GM21515 (cell line): Measurements from ENCODE around the gene GLRA3.
"Not testable (repeated sequence)": the region's sequence is repeated elsewhere in the genome, so short reads cannot be mapped to it uniquely, and the experiment has no call there.

ENCODE experiments used
- ATAC-seq: cut with Tn5 transposase; IDR thresholded peaks from one replicate; pipeline ENCODE4 v1.9.1; 2021; ENCODE audit not compliant: unreplicated experiment

Gene GLRA3

DNA sequence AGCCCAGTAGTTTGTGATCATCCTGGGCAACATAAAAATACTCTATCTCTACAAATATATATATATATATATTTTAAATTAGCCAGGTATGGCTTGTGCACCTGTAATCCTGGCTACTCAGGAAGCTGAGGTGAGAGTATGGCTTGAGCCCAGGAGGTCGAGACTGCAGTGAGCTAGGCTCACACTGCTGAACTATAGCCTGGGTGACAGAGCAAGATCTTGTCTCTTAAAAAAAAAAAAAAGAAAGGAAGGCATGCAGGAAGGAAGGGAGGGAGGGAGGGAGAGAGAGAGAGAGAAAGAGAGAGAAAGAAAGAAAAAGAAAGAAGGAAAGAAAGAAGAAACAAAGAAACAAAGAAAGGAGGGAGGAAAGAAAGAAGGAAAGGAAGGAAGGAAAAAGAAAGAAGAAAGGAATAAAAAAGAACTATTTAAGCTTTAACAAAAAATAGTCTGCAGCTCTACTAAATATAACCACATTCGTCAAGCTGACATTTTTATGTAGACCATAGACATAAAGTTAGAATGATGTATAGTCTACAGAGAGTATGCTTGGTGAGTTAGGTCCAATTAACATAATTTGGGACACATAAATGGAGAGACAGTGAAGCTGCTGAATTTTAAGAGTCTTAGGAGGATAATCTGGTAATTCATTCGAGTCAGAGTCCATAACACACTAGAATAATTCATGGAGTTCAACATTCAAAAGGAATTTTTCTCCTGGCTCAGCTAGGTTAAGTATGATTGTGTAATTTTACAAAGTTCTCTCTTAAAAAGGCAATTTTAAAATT is 111.9 kb downstream of the GLRA3 start:
- no peak for ATAC-seq

DNA sequence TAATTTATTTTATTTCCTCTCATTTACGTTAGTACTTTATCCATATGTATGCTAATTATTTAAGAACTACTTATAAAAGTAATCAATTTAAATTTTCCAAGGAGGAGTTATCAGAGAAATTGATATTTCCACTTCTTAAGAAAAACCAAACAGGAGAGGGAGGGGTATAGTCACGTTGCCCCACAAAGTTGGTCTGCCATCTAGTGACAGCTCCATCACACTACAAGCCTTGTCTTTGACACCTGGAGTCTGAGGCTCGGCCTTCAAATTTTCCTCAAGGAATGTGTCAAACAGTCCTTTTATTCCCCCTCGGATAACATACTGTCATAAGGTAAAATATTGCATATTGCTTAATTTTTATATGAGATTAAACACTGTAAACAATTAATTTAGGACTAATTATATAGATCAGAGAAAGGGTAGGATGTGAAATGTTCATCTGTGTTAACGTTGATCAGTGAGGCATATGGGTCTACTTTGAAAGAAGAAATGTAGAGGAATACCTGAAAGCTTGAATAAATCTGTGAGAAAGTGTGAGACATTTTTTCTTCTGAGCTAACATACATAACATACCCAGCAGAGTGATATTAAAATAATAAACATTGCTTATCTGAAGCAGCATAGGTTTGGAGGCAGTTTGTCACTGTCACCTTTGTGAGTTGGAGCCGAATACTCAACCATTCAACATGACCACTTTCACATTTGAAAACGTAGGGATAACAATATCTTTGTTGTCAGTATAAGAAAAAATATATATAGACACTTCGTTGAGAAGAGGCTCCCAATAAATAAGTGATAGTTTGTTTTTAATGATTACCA is 114.4 kb downstream of the GLRA3 start:
- peak; percentile 91 for ATAC-seq

DNA sequence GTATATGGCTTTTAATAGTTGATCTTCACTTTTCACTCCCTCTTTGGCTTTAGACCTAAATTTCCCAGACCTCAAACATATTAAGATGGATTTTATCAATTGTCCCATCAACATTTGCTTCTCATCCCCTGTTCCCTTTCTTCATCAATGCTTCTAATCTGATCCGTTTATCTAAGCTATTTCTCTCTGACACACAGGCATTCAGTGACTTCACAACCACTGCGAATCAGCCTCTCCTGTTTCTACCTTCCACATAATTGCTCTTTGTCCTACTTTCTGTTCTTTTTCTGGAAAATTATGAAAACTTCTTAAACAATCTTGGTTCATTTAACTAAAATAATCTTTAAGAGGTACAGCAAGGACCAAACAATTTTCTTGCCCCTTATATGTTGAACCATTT is 115.2 kb downstream of the GLRA3 start:
- ATAC-seq, result no peak

DNA sequence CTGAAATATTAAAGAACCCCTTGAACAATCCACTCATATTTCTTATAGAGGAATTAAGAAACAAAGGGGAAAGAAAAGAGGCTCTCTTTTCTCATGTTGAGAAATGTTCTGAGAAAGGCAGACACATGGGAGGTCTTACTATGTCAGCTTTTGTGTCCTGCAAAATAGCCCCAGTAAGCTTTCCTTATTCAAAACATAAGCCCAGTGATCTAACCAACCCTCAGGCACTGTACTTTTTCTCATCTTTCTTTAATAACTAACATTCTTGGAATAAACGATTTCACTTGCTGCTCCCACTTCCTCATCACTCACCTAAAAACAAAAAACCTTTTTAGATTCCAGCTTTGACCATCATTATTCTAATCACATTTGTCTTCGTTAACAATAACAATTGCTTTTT is 115.9 kb downstream of the GLRA3 start:
- ATAC-seq, result no peak

DNA sequence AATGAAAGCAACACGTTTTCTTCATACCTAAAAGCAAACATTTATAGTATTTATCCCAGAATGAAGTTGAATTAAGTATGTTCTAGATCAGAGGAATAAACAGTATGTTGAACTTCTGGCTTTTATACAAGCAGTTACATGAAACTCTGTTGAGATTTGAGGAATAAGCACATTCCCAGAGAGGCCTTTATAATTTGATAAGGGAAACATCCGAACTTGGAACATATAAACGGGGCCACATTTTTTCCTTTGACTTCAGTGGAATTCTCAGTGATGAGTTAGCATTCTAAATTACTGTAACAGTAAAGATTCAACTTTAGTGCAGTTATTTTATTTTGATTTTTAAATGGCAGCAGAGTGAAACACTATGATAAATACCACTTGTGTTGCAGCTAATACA is 119.5 kb downstream of the GLRA3 start:
- ATAC-seq, result no peak

DNA sequence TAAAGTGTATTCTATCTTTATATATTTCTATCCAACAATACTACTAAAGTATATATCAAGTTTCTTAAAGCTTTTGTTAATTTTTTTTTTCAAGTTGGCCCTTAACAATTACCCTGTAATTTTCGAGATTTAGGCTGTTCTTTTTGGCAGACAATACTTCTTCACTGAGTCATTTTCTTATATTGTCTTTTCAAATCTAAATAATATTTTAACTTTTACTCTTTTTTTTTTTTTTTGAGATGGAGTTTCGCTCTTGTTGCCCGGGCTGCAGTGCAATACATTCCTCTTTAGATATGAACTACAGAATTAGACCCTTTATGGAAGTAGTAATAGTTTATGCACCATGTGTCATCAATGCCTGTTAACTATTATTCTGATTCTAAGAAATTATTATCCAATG is 120.7 kb downstream of the GLRA3 start:
- ATAC-seq, result no peak

DNA sequence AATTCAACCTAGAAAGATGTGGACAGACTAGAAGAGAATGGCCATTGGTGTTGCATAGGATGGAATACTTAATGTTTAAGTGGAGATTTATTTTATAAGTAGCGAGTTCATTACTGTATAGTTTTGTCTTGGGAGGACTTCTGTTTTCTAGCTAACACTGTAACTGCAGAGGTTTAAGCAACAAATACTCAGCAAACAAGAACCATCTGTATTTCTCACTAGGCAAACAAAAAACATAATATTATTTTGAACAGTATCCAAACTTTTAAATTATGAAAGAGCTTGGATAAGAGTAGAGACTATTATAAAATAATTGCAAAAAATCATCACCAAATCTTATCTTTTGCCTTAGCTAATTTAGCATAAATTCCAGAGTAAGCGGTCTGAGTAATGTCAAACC is 121.1 kb downstream of the GLRA3 start:
- no peak for ATAC-seq

DNA sequence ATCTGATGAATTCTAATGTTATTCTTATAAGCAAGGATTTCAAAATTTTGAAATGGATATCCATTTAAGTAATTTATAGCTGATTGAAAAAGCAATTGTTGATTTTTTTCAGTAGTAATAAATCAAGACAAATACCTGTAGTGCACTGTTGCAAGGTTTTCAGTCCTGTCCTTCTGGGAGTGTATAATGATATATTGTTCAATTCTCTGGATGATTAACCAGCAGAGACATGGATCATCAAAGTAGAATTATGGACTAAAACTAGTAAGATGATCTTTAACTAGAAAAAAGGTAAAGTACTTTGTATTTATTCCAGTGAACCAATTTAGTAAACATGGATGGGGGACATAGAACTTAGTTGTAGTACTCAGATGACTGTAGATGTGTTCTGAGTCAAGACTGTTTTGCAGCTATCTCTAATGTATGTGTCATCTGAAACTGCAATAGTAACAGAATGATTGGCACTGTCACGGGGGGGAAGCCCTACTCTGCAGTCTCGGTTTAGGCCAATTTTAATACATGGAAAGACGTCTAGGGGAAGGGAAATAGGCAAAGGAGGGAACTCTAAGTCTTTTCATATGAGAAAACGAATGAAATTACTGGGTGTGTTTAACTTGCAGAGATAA is 121.9 kb downstream of the GLRA3 start:
- ATAC-seq, result peak; percentile 71

DNA sequence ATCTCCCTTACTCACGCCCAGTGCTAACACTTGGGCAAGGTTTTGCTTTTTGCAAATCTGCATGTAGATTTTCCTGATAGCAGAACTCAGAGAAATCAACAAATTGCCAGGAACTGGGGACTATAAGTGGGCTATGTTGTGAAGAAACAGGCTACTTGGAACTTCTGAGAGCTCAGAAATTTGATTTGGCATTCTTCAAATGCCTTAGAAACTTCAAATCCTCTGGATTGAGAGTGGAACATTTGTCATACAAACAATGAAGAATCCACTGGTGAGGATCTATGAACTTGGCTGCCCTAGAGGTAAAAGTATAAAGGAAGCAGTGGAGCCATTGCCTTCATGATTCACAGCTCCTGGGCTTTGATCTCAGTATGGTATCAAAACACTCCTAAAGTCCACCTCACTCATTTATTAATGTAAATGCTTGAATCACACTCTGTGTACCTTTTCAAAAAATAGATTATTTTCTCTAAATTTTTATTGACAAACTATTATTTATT is 126.0 kb downstream of the GLRA3 start:
- ATAC-seq, result no peak

DNA sequence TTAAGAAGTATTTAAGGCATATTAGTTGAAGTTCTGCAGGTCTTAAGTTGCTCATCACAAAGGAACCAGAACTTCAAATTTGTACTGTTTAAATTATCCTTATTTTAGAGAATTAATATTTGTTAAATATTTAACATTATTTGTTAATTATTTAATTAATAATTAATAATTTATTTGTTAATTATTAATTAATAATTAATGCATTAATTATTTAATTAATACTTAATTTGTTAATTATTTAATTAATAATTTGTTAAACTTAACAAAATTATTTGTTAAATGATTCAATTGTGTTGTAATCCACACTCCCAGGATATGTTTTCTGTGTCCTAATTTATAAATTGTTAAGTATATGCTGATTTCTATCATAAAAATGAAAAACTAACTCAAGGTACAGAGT is 129.4 kb downstream of the GLRA3 start:
- ATAC-seq, result no peak

DNA sequence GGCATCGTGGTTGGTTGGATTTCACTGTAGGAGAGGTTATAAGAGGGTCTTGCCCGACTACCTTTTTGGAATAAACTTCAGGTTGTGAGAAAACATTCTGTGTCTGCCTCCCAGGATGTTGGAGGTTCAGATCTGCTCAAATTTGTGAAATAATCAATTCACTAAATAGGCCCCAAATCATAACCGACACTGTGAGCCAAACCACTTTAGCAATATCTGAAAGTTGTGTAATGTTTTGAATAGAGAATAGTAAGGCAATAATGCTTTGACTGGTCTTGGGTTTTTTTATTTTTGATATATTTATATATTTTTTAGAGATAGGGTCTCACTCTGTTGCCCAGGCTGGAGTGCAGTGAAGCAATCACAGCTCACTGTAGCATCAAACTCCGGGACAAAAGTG is 131.2 kb downstream of the GLRA3 start:
- no peak for ATAC-seq

DNA sequence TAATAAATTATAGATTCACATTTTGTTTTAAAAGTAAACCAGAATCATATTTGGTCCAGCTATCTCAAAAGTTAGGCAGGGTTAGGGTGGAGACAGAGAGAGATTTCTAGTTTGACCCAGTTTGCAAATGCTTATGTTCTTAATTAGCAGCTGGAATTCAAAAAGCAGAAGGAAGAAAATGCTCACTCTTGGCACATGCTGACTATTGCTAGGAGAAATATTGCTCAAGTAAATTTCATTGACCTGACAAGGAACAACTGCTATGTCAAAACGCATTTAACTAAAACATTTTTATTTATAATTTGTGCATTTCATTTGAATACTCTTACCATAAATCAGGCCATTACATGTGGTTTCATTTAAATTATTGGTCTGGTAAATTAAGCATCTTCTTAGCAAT is 131.8 kb downstream of the GLRA3 start:
- ATAC-seq, result no peak

DNA sequence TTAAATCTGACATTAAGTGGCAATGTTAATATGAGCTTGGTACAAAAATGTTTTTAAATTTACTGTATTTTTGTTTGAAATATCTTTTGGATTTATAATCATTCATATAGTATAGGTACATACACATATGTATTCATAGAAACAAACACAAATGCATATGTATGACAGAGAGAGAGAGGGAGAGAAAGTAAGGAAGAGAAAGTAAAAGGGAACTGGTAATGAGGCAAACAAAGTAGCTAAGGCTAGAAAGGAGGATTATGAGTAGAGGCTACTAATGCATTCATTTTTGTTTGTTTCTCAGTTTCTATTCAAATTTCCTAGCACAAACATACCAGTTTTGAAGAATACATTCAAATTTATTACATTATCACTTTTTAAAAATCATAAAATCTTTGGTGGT is 132.4 kb downstream of the GLRA3 start:
- ATAC-seq, result no peak

DNA sequence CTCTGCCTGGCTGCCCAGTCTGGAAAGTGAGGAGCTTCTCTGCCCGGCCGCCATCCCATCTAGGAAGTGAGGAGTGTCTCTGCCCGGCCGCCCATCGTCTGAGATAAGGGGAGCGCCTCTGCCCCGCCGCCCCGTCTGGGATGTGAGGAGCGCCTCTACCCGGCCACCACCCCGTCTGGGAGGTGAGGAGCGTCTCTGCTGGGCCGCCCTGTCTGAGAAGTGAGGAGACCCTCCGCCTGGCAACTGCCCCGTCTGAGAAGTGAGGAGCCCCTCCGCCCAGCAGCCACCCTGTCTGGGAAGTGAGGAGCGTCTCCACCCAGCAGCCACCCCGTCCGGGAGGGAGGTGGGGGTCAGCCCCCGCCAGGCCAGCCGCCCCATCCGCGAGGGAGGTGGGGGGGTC is 137.2 kb downstream of the GLRA3 start:
- ATAC-seq, result not testable (repeated sequence)

DNA sequence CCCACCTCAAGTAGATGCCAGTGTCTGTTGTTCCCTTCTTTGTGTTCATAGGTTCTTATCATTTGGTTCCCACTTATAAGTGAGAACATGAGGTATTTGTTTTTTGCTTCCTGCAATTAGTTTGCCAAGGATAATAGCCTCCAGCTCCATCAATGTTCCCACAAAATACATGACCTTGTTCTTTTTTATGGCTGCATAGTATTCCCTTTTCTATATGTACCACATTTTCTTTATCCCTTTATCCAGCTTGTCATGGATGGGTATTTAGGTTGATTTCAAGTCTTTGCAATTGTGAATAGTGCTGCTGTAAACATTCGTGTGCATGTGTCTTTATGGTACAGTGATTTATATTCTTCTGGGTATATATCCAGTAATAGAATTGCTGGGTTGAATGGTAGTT is 138.4 kb downstream of the GLRA3 start:
- ATAC-seq, result no peak

DNA sequence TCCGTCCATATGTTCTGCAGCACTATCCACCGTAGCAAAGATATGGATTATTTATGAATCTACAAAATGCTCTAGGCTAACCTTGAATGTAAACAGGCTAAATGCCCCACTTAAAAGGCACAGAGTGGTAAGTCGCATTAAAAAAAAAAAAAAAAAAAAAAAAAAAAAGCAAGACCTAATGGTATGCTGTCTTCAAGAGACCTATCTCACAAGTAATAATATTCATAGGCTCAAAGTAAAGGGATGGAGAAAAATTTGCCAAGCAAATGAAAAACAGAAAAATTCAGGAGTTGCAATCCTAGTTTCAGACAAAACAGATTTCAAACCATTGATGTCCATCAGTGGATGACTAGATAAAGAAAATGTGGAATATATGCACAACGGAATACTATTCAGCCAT is 139.4 kb downstream of the GLRA3 start:
- ATAC-seq, result no peak

DNA sequence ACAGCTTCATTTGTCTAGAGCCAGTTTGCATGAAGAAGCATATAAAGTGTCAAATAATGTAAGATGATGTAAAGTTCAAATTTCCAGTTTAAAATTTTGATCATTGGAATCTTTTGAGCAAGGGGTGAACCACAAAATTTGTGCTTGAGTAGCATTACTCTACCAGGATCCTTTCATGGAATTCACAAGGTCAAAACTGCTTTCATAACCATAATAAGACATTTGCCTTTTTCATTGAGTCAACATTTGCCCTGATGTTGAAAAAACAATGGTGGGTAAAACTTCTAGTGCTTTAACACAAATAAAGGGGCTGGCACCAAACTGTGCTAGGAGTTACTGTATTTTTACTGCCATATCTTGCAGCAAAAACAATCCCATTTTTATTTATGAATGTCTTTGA is 142.2 kb downstream of the GLRA3 start:
- ATAC-seq, result no peak

DNA sequence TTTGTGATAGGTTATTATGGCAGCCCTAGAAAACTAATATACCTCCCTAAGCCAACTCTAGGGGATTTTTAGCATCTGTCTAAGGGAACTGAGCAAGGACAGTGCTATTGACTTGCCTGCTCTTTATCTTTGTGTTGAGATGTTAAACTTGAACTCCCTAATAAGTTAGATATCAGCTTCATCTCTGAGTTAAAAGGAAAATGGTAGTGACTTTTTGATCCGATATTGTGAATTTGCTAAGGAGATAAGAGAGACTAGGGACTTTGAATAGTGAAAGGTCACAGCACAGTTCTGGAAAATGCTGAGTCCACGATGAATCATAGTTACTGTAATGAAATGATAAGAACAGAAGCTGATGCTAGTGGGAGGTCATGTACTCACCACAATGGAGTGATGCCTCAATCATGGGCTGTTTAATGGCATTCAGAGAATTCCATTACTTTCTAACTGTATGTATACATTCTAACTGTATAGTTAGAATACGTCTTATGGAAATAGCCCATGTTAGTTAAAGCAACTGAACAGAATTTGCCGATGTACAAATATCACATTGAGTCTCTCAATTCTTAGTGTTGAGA is 147.2 kb downstream of the GLRA3 start:
- no peak for ATAC-seq

DNA sequence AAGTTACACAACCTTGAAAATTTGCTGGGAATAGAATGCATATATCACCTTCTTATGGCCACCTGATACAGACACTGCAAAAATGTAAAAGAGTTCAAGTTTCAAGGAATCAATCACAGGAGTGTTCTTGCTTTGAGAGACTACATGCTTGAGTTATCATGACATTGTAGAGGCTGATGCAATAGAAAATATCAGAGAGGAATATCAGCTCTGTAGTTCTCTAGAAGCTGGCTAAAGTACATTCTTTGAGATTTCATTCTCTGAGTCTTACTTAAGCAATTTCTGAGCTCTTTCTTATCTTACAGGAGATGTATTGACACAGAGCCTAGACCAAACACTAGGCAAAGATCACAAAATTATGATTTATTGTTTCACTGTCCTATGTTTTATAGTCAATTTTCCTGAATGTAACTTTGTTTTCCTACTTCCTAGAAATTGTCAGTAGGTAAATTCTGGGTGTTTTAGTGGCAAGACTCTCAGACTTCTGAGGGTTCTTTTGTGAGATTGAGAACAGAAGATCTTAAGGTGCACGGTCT is 154.7 kb downstream of the GLRA3 start:
- ATAC-seq, result no peak

DNA sequence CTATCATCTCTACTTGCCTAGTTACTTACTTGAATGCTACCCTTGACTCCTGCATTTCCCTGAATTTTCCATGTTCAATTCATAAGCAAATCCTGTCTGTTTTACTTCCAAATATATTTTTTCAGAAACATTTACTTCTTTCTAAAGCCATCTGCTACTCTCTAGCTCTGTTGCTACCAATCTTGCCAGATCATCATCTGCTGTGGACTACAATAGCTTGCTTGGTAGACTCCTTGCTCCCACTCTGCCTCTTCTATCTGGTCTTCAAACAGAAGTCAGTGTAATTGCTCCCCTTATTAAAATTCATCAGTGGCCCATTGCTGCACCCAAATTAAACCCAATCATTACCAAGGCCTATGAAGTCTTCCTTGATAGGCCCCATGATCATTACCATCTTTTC is 155.2 kb downstream of the GLRA3 start:
- no peak for ATAC-seq

DNA sequence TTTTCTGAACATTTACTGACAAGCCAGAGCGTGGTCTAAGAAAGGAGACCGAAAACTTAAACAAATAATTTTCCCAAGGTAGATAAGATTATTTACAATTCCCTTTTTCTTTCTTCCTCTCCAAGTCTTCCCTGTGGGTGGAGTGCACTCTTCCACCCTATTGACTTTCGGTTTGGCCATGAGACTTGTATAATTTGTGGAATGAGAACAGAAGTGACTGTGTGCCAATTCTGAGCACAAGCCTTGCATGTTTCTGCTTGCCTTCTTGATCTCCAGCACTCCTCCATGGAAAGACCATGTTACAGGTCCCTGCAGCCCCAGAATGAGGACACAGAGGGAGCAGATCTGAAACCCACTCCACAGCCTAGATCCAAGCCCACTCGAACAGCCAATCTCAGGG is 156.8 kb downstream of the GLRA3 start:
- no peak for ATAC-seq
